SU-DHL-6 (cell line): ENCODE results near the gene WNT10A.
A peak's percentile ranks its signal among the peaks of the same experiment; 100 is the strongest.

Experiments used
- H2AFZ ChIP-seq: fragments of 200-600 bp; sonication (generic); 2 replicates; pipeline ENCODE4 v1.6.1; 2014; ENCODE audit warnings: low read depth, mild to moderate bottlenecking, moderate library complexity, mixed read lengths, antibody characterized with exemption, low read length; ENCODE audit not compliant: severe bottlenecking
- H3F3A ChIP-seq: fragments of 200-600 bp; shearing (Covaris generic); 2 replicates; pipeline ENCODE4 v1.6.0; 2016; ENCODE audit warnings: antibody characterized with exemption, mild to moderate bottlenecking; ENCODE audit not compliant: insufficient read depth
- H3K27ac ChIP-seq: fragments of 200-600 bp; sonication (generic); 2 replicates; pipeline ENCODE4 v1.5.1; 2016; ENCODE audit warnings: low read depth, mild to moderate bottlenecking, low read length, moderate library complexity, mixed read lengths
- H3K27me3 ChIP-seq: fragments of 200-600 bp; sonication (generic), shearing (Covaris generic); 2 replicates; pipeline ENCODE4 v1.6.0; 2014; ENCODE audit warnings: mild to moderate bottlenecking, low read length
- H3K36me3 ChIP-seq: fragments of 200-600 bp; sonication (generic); 2 replicates; pipeline ENCODE4 v1.6.1; 2014; ENCODE audit warnings: mild to moderate bottlenecking, low read length, mixed read lengths
- H3K4me2 ChIP-seq: fragments of 300-600, 200-600 bp; shearing (Covaris generic), sonication (generic); 2 replicates; pipeline ENCODE4 v1.6.0; 2014; ENCODE audit warnings: low read length, low read depth, mild to moderate bottlenecking; ENCODE audit not compliant: poor library complexity, severe bottlenecking
- H3K4me3 ChIP-seq: fragments of 200-600 bp; sonication (generic); 2 replicates; pipeline ENCODE4 v1.5.1; 2014; ENCODE audit warnings: antibody characterized with exemption, low read length, mild to moderate bottlenecking, mixed read lengths; ENCODE audit not compliant: insufficient read depth, poor library complexity, severe bottlenecking
- H3K79me2 ChIP-seq: fragments of 200-600 bp; sonication (generic); 2 replicates; pipeline ENCODE4 v1.6.1; 2014; ENCODE audit warnings: mild to moderate bottlenecking, low read length, moderate library complexity; ENCODE audit not compliant: insufficient read depth
- H3K9ac ChIP-seq: fragments of 200-600 bp; sonication (generic); 2 replicates; pipeline ENCODE4 v1.7.0; 2014; ENCODE audit warnings: mild to moderate bottlenecking, low read length
- H3K9me2 ChIP-seq: fragments of 200-600 bp; sonication (generic); replicated peaks from 2 replicates; pipeline ENCODE4 v1.6.1; 2014; ENCODE audit warnings: low read length; ENCODE audit not compliant: insufficient read depth
- H3K9me3 ChIP-seq: fragments of 200-600 bp; sonication (generic); 2 replicates; pipeline ENCODE4 v1.6.1; 2014; ENCODE audit warnings: low read length, mixed read lengths; ENCODE audit not compliant: insufficient read depth
- H4K20me1 ChIP-seq: fragments of 200-600 bp; sonication (generic); 2 replicates; pipeline ENCODE4 v1.6.1; 2014; ENCODE audit warnings: low read depth, mild to moderate bottlenecking, antibody characterized with exemption, low read length, moderate library complexity, mixed read lengths
- EZH2phosphoT487 ChIP-seq: fragments of 200-600 bp; sonication (generic), shearing (Covaris generic); conservative IDR thresholded peaks from 2 replicates; pipeline ENCODE4 v1.6.1; 2018; ENCODE audit warnings: mild to moderate bottlenecking, antibody characterized with exemption, low read length, moderate library complexity, mixed read lengths
- TF ChIP-seq, protein P1 (sequence below): fragments of 200-600 bp; sonication (generic); IDR thresholded peaks from one replicate; pipeline ENCODE4 v1.5.1; 2017; ENCODE audit warnings: antibody characterized with exemption, mild to moderate bottlenecking, low read length, moderate library complexity; ENCODE audit not compliant: insufficient read depth, poor library complexity, severe bottlenecking

Gene WNT10A

DNA sequence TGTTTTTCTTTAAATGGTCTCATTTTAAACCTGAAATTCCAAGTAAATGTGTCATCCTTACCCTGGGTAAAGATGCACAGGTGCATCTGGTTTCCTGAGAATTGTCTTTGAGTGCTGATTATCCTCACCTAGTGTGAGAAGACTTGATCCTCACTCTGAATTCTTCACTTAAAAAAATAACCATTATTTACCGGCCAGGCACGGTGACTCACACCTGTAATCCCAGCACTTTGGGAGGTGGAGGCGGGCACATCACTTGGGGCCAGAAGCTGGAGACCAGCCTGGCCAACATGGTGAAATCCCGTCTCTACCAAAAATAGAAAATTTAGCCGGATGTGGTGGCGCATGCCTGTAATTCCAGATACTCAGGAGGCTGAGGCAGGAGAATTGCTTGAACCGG lies 30.9 kb upstream of the WNT10A start:
- Histone ChIP-seq H3K4me2 (no peak overlapping the region), H2AFZ (no peak overlapping the region)
- no peak for TF ChIP-seq EZH2phosphoT487
- TF ChIP-seq, protein P1, sequence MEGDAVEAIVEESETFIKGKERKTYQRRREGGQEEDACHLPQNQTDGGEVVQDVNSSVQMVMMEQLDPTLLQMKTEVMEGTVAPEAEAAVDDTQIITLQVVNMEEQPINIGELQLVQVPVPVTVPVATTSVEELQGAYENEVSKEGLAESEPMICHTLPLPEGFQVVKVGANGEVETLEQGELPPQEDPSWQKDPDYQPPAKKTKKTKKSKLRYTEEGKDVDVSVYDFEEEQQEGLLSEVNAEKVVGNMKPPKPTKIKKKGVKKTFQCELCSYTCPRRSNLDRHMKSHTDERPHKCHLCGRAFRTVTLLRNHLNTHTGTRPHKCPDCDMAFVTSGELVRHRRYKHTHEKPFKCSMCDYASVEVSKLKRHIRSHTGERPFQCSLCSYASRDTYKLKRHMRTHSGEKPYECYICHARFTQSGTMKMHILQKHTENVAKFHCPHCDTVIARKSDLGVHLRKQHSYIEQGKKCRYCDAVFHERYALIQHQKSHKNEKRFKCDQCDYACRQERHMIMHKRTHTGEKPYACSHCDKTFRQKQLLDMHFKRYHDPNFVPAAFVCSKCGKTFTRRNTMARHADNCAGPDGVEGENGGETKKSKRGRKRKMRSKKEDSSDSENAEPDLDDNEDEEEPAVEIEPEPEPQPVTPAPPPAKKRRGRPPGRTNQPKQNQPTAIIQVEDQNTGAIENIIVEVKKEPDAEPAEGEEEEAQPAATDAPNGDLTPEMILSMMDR = no peak

DNA sequence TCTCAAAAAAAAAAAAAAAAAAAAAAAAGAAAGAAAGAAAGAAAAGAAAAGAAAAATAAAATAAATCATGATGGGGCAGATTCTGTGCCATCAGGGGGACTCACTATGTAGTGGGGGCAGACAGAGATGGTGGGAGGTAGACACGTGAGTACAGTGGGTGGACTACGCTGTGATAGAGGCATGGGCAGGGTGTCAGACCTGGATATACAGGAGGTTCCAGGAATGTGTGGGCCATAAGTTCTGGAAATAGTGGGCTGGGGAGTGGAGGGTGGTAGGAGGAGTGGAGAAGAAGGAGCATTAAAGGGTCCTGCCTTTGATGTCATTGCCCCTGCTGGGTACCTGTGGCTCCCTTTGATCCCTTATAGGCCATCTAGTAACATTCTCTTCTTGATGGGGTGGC lies 29.9 kb upstream of the WNT10A start:
- no peaks in the 10 kb centered on the region for H3F3A ChIP-seq
- H2AFZ ChIP-seq = no peak overlapping the region
- H3K27me3 ChIP-seq = no peaks in the 10 kb centered on the region
- no peak for TF ChIP-seq EZH2phosphoT487
- no peaks in the 10 kb centered on the region for H4K20me1 ChIP-seq
- H3K9me2 ChIP-seq = no peaks in the 10 kb centered on the region
- H3K4me3 ChIP-seq = no peak overlapping the region
- H3K79me2 ChIP-seq = no peaks in the 10 kb centered on the region
- no peak overlapping the region for H3K9ac ChIP-seq
- H3K4me2 ChIP-seq = no peak overlapping the region
- no peaks in the 10 kb centered on the region for H3K9me3 ChIP-seq
- no peaks in the 10 kb centered on the region for H3K36me3 ChIP-seq
- H3K27ac ChIP-seq = no peak overlapping the region

More for the DNA sequence above, 30.9 kb upstream of the WNT10A start:
- no peaks in the 10 kb centered on the region for H3K9me3 ChIP-seq
- no peak overlapping the region for H3K4me3 ChIP-seq
- H3K9me2 ChIP-seq = no peaks in the 10 kb centered on the region
- H4K20me1 ChIP-seq = no peaks in the 10 kb centered on the region
- H3K9ac ChIP-seq = no peak overlapping the region
- no peaks in the 10 kb centered on the region for H3K79me2 ChIP-seq
- H3K27me3 ChIP-seq = no peaks in the 10 kb centered on the region
- no peak overlapping the region for H3K27ac ChIP-seq
- no peaks in the 10 kb centered on the region for H3F3A ChIP-seq
- H3K36me3 ChIP-seq = no peaks in the 10 kb centered on the region

DNA sequence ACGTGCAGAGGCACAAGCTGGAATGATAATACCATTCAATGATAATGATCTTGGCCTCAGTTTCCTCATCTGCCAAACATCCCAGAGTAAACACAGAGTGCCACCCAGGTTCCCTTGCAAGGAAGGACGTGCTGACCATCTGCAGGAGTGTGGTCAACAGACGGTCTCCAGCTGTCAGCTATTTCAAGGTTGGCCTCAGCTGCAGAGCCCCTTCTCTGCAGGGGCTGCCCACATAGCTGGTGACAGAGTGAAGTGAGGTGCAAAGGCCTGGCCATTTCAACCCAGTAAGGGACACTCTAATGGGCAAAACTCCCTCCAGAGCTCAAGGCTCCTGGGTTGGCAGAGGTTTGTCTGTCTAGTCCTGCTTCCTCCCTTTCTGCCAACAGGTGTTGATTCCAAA lies 29.4 kb upstream of the WNT10A start:
- H3K79me2 ChIP-seq = no peaks in the 10 kb centered on the region
- no peaks in the 10 kb centered on the region for H3K9me3 ChIP-seq
- TF ChIP-seq, protein P1 = no peak
- no peak for TF ChIP-seq EZH2phosphoT487
- no peak overlapping the region for H3K9ac ChIP-seq
- no peaks in the 10 kb centered on the region for H3K27me3 ChIP-seq
- H3K36me3 ChIP-seq = no peaks in the 10 kb centered on the region
- H3K4me2 ChIP-seq = no peak overlapping the region
- H3F3A ChIP-seq = no peaks in the 10 kb centered on the region
- H3K4me3 ChIP-seq = no peak overlapping the region
- no peaks in the 10 kb centered on the region for H3K9me2 ChIP-seq
- H2AFZ ChIP-seq = no peak overlapping the region
- no peak overlapping the region for H3K27ac ChIP-seq
- H4K20me1 ChIP-seq = no peaks in the 10 kb centered on the region

DNA sequence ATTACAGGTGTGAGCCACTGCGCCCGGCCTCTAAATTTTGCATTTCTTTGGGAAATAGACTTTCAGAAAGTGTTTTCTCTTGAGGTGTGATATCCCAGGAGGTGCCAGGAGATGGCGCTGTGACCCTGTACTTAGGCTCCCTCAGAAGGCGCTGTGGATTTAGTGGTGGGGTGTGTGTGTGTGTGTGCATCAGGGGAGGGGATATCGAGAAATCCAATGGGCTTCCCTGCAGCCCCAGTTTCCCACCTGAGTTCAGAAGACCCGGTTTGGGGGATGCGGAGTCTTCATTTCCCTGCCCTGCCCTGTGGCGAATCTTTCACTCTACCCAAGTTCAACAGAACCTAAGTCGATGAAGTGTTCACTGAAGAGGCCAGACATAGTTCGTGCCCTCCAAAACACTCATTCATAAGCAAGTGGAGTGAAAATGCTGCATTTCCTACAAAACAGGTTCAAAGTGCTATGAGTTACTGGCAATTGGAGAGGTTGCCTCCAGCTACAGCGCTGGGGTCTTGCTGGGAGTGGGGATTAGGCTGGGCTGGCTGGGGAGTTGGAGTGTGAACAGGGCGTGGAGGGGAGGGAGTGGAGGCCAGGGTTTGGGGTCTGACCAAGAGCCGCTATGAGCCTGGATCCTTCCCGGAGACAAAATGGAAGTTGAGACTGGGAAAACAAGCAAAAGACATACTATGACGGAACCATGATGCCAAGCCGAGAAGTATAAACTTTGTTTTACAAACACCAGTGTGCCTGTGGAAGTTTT lies 27.6 kb upstream of the WNT10A start:
- H3K4me2 ChIP-seq = no peak overlapping the region
- no peak for TF ChIP-seq EZH2phosphoT487
- TF ChIP-seq, protein P1 = peak; percentile 77

More for the DNA sequence above, 27.6 kb upstream of the WNT10A start:
- H3K36me3 ChIP-seq = no peaks in the 10 kb centered on the region
- H3K79me2 ChIP-seq = no peaks in the 10 kb centered on the region
- no peaks in the 10 kb centered on the region for H3K9me2 ChIP-seq
- no peaks in the 10 kb centered on the region for H4K20me1 ChIP-seq
- H2AFZ ChIP-seq = no peak overlapping the region
- no peaks in the 10 kb centered on the region for H3F3A ChIP-seq
- no peaks in the 10 kb centered on the region for H3K27me3 ChIP-seq
- no peak overlapping the region for H3K4me3 ChIP-seq
- H3K9me3 ChIP-seq = no peaks in the 10 kb centered on the region
- no peak overlapping the region for H3K9ac ChIP-seq
- no peak overlapping the region for H3K27ac ChIP-seq
